IPS-18a (cell line): ENCODE results near the gene OS9.
"Not testable (repeated sequence)": the region's sequence is repeated elsewhere in the genome, so short reads cannot be mapped to it uniquely, and the experiment has no call there.

ENCODE experiments used
- H3K27ac ChIP-seq: one replicate; pipeline ENCODE4 v1.5.1; 2013; ENCODE audit warnings: low read length
- H3K27me3 ChIP-seq: one replicate; pipeline ENCODE4 v1.6.1; 2013; ENCODE audit warnings: mild to moderate bottlenecking, low read length; ENCODE audit not compliant: control insufficient read depth, insufficient read depth
- H3K36me3 ChIP-seq: one replicate; pipeline ENCODE4 v1.6.1; 2013; ENCODE audit warnings: low read depth, low read length; ENCODE audit not compliant: control insufficient read depth
- H3K4me1 ChIP-seq: one replicate; pipeline ENCODE4 v1.6.1; 2013; ENCODE audit warnings: low read depth, low read length; ENCODE audit not compliant: control insufficient read depth
- H3K4me3 ChIP-seq: one replicate; pipeline ENCODE4 v1.5.1; 2013; ENCODE audit warnings: low read length
- H3K9ac ChIP-seq: one replicate; pipeline ENCODE4 v1.6.1; 2013; ENCODE audit warnings: mild to moderate bottlenecking, low read length, moderate library complexity
- H3K9me3 ChIP-seq: one replicate; pipeline ENCODE4 v1.6.1; 2013; ENCODE audit warnings: low read depth, low read length; ENCODE audit not compliant: control insufficient read depth

The OS9 gene

GRCh38 chr12:57666897-57667296, 27.0 kb upstream of the OS9 start:
- Histone ChIP-seq H3K9me3 (no peaks in the 10 kb centered on the region), H3K36me3 (no peaks in the 10 kb centered on the region), H3K9ac (no peak overlapping the region), H3K27ac (no peak overlapping the region), H3K4me1 (no peaks in the 10 kb centered on the region), H3K27me3 (no peaks in the 10 kb centered on the region), H3K4me3 (no peak overlapping the region)

- not testable (repeated sequence) for H3K4me1 ChIP-seq, H3K36me3 ChIP-seq, H3K27me3 ChIP-seq, H3K4me3 ChIP-seq, H3K9ac ChIP-seq, H3K27ac ChIP-seq, H3K9me3 ChIP-seq
Measured at GRCh38 chr12:57669691-57670090, 24.2 kb upstream of the OS9 start.

GRCh38 chr12:57671811-57672210, 22.1 kb upstream of the OS9 start:
- H3K4me3 ChIP-seq, H3K36me3 ChIP-seq, H3K27ac ChIP-seq, H3K9ac ChIP-seq, H3K4me1 ChIP-seq, H3K9me3 ChIP-seq, H3K27me3 ChIP-seq: not testable (repeated sequence)

- Histone ChIP-seq H3K27ac (no peak overlapping the region), H3K9me3 (no peaks in the 10 kb centered on the region), H3K9ac (no peak overlapping the region), H3K4me1 (no peaks in the 10 kb centered on the region), H3K36me3 (no peaks in the 10 kb centered on the region), H3K4me3 (no peak overlapping the region), H3K27me3 (no peaks in the 10 kb centered on the region)
Measured at GRCh38 chr12:57672801-57673200, 21.1 kb upstream of the OS9 start.

GRCh38 chr12:57674691-57675090, 19.2 kb upstream of the OS9 start:
- H3K9me3 ChIP-seq, result no peaks in the 10 kb centered on the region
- H3K27ac ChIP-seq, result no peak overlapping the region
- H3K4me1 ChIP-seq, result no peaks in the 10 kb centered on the region
- H3K9ac ChIP-seq, result no peak overlapping the region
- H3K4me3 ChIP-seq, result no peak overlapping the region
- H3K36me3 ChIP-seq, result no peaks in the 10 kb centered on the region
- no peaks in the 10 kb centered on the region for H3K27me3 ChIP-seq

- H3K4me3 ChIP-seq, H3K9ac ChIP-seq, H3K36me3 ChIP-seq, H3K27me3 ChIP-seq, H3K4me1 ChIP-seq, H3K9me3 ChIP-seq, H3K27ac ChIP-seq: not testable (repeated sequence)
Measured at GRCh38 chr12:57677947-57678346, 16.0 kb upstream of the OS9 start.

GRCh38 chr12:57679697-57680096, 14.2 kb upstream of the OS9 start:
- Histone ChIP-seq H3K27ac (no peak overlapping the region), H3K4me3 (no peak overlapping the region), H3K4me1 (no peaks in the 10 kb centered on the region), H3K27me3 (no peaks in the 10 kb centered on the region), H3K9ac (no peak overlapping the region), H3K9me3 (peaks cover 5% of the 10 kb centered on the region), H3K36me3 (no peaks in the 10 kb centered on the region)

- no peaks in the 10 kb centered on the region for H3K9me3 ChIP-seq
Measured at GRCh38 chr12:57687862-57688261, 6.1 kb upstream of the OS9 start.

GRCh38 chr12:57688931-57689330, 5.0 kb upstream of the OS9 start:
- Histone ChIP-seq H3K4me1 (no peaks in the 10 kb centered on the region), H3K27me3 (no peaks in the 10 kb centered on the region), H3K9ac (no peak overlapping the region), H3K27ac (no peak overlapping the region), H3K36me3 (no peaks in the 10 kb centered on the region), H3K4me3 (no peak overlapping the region), H3K9me3 (no peaks in the 10 kb centered on the region)

More at GRCh38 chr12:57687862-57688261, 6.1 kb upstream of the OS9 start:
- no peak overlapping the region for H3K4me3 ChIP-seq
- H3K9ac ChIP-seq, result no peak overlapping the region
- H3K27ac ChIP-seq, result no peak overlapping the region
- no peaks in the 10 kb centered on the region for H3K4me1 ChIP-seq
- no peaks in the 10 kb centered on the region for H3K27me3 ChIP-seq
- H3K36me3 ChIP-seq, result no peaks in the 10 kb centered on the region

- H3K36me3 ChIP-seq, result peaks cover 5% of the 10 kb centered on the region
- peaks cover 3% of the 10 kb centered on the region for H3K4me1 ChIP-seq
- no peaks in the 10 kb centered on the region for H3K27me3 ChIP-seq
- H3K4me3 ChIP-seq, result no peak overlapping the region
- H3K27ac ChIP-seq, result no peak overlapping the region
- no peaks in the 10 kb centered on the region for H3K9me3 ChIP-seq
- H3K9ac ChIP-seq, result no peak overlapping the region
Measured at GRCh38 chr12:57692500-57692899, 1.4 kb upstream of the OS9 start.

- Histone ChIP-seq H3K27me3 (no peaks in the 10 kb centered on the region), H3K27ac (no peak overlapping the region), H3K4me3 (peak overlapping the region; percentile 30), H3K9ac (no peak overlapping the region), H3K4me1 (peaks cover 3% of the 10 kb centered on the region), H3K36me3 (peaks cover 5% of the 10 kb centered on the region), H3K9me3 (no peaks in the 10 kb centered on the region)
Measured at GRCh38 chr12:57693317-57693658, 644 bp upstream of the OS9 start.

GRCh38 chr12:57694459-57695019, 607 bp downstream of the OS9 start:
- peaks cover 3% of the 10 kb centered on the region for H3K4me1 ChIP-seq
- no peaks in the 10 kb centered on the region for H3K9me3 ChIP-seq
- peak overlapping the region; percentile 63 for H3K9ac ChIP-seq
- peaks cover 5% of the 10 kb centered on the region for H3K36me3 ChIP-seq
- H3K27me3 ChIP-seq, result no peaks in the 10 kb centered on the region
- H3K4me3 ChIP-seq, result peak overlapping the region; percentile 80
- H3K27ac ChIP-seq, result no peak overlapping the region
